Hepatocyte (in vitro differentiated cells): ENCODE results near the gene IDH3A. TPM values are rescaled to one million over a fixed set of nuclear protein-coding genes. Genes with fewer than 3 reads are reported as not detected.
A peak's percentile ranks its signal among the peaks of the same experiment; 100 is the strongest.

Source experiments
- DNase-seq: peaks from one replicate; pipeline ENCODE4 v3.0.0-alpha.2; 2016; ENCODE audit warnings: low spot score
- H2AFZ ChIP-seq: fragments of 200-600 bp; sonication (generic); 2 replicates; pipeline ENCODE4 v1.6.0; 2016; ENCODE audit warnings: antibody characterized with exemption, mild to moderate bottlenecking
- H3K27ac ChIP-seq: fragments of 200-600 bp; sonication (generic); 2 replicates; pipeline ENCODE4 v1.5.1; 2016; ENCODE audit warnings: mild to moderate bottlenecking
- H3K27me3 ChIP-seq: fragments of 200-600 bp; sonication (generic); 2 replicates; pipeline ENCODE4 v1.6.1; 2016
- H3K36me3 ChIP-seq: fragments of 200-600 bp; sonication (generic); replicated peaks from 2 replicates; pipeline ENCODE4 v1.5.1; 2016; ENCODE audit warnings: low read depth; ENCODE audit not compliant: insufficient read depth
- H3K4me1 ChIP-seq: fragments of 200-600 bp; sonication (generic); 2 replicates; pipeline ENCODE4 v1.5.1; 2016; ENCODE audit warnings: mild to moderate bottlenecking, moderate library complexity; ENCODE audit not compliant: insufficient read depth
- H3K4me2 ChIP-seq: fragments of 200-600 bp; sonication (generic); 2 replicates; pipeline ENCODE4 v1.6.0; 2016
- H3K4me3 ChIP-seq: fragments of 200-600 bp; sonication (generic); 2 replicates; pipeline ENCODE4 v1.5.1; 2016; ENCODE audit warnings: mild to moderate bottlenecking
- H3K79me2 ChIP-seq: fragments of 200-600 bp; sonication (generic); 2 replicates; pipeline ENCODE4 v1.6.0; 2017; ENCODE audit warnings: mild to moderate bottlenecking
- H3K9me2 ChIP-seq: fragments of 200-600 bp; sonication (generic); replicated peaks from 2 replicates; pipeline ENCODE4 v1.6.0; 2017; ENCODE audit warnings: mild to moderate bottlenecking; ENCODE audit not compliant: insufficient read depth
- H3K9me3 ChIP-seq: fragments of 200-600 bp; sonication (generic); 2 replicates; pipeline ENCODE4 v1.5.1; 2016; ENCODE audit warnings: low read depth, mild to moderate bottlenecking
- H4K20me1 ChIP-seq: fragments of 200-600 bp; sonication (generic); 2 replicates; pipeline ENCODE4 v1.6.0; 2016; ENCODE audit warnings: mild to moderate bottlenecking; ENCODE audit not compliant: insufficient read depth, poor library complexity, severe bottlenecking
- EZH2 ChIP-seq: fragments of 200-600 bp; sonication (generic); IDR thresholded peaks from 2 replicates; pipeline ENCODE4 v1.6.1; 2016; ENCODE audit warnings: antibody characterized with exemption, mild to moderate bottlenecking, borderline replicate concordance
- EZH2phosphoT487 ChIP-seq: fragments of 200-600 bp; sonication (generic); IDR thresholded peaks from one replicate; pipeline ENCODE4 v1.6.1; 2018; ENCODE audit warnings: antibody characterized with exemption, mild to moderate bottlenecking, low read depth, moderate library complexity; ENCODE audit not compliant: unreplicated experiment, severe bottlenecking
- WGBS: methylation state at CpG from one replicate; pipeline ENCODE4 v1.1.6; 2016; ENCODE audit warnings: low lambda C conversion rate; ENCODE audit errors: missing lambda C conversion rate; 5-methylcytosine and 5-hydroxymethylcytosine counted together
- polyA plus RNA-seq: library from polyadenylated mRNA; unstranded; fragments of >200 nt; fragmentation: Nextera tagmentation; extraction: Ambion mirVana; gene quantifications from 2 replicates; pipeline ENCODE4 v1.2.1, GENCODE V29; 2016
- total RNA-seq: library from RNA; depleted of rRNA; stranded (reverse); fragments of >200 nt; gene quantifications from 2 replicates; pipeline ENCODE4 v1.2.3, GENCODE V29; 2014
- TF ChIP-seq, protein P1 (sequence below): fragments of 200-600 bp; sonication (generic); IDR thresholded peaks from 2 replicates; pipeline ENCODE4 v1.5.1; 2016; ENCODE audit warnings: antibody characterized with exemption, mild to moderate bottlenecking; ENCODE audit not compliant: poor library complexity

Gene IDH3A
- total and polyA plus RNA-seq, 2 experiments from 2014 or later: 62.3 to 102 TPM

DNA sequence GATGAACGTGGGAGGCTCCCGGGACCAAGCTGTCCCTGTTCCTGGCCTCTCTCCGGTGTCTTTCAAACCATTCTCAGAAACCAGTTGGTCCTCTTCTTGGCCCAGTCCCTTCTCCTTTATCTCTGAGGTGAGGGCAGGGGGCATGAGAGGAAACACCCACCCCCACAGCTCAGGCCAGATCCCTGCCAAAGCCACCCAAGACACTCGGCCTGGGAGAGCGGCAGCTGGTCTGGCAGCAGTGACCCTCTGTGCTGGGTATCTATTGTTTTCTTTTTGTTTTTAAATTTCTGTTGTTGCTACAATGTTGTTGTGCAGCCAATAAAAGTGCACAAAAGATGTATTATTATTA, 57.9 kb downstream of the IDH3A start:
- Histone ChIP-seq H3K4me3 (no peak overlapping the region), H3K4me2 (no peak overlapping the region), H3K27me3 (no peaks in the 10 kb centered on the region), H3K79me2 (no peaks in the 10 kb centered on the region), H3K9me2 (no peaks in the 10 kb centered on the region), H3K36me3 (no peaks in the 10 kb centered on the region), H3K27ac (no peak overlapping the region), H3K9me3 (no peaks in the 10 kb centered on the region), H3K4me1 (peaks cover 27% of the 10 kb centered on the region), H2AFZ (no peak overlapping the region), H4K20me1 (no peaks in the 10 kb centered on the region)
- 79% methylated on average over 5 of the region's 5 CpGs for WGBS
- DNase-seq: no peak
- TF ChIP-seq, protein P1, sequence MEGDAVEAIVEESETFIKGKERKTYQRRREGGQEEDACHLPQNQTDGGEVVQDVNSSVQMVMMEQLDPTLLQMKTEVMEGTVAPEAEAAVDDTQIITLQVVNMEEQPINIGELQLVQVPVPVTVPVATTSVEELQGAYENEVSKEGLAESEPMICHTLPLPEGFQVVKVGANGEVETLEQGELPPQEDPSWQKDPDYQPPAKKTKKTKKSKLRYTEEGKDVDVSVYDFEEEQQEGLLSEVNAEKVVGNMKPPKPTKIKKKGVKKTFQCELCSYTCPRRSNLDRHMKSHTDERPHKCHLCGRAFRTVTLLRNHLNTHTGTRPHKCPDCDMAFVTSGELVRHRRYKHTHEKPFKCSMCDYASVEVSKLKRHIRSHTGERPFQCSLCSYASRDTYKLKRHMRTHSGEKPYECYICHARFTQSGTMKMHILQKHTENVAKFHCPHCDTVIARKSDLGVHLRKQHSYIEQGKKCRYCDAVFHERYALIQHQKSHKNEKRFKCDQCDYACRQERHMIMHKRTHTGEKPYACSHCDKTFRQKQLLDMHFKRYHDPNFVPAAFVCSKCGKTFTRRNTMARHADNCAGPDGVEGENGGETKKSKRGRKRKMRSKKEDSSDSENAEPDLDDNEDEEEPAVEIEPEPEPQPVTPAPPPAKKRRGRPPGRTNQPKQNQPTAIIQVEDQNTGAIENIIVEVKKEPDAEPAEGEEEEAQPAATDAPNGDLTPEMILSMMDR: no peak
- TF ChIP-seq EZH2phosphoT487 (no peak), EZH2 (no peak)

DNA sequence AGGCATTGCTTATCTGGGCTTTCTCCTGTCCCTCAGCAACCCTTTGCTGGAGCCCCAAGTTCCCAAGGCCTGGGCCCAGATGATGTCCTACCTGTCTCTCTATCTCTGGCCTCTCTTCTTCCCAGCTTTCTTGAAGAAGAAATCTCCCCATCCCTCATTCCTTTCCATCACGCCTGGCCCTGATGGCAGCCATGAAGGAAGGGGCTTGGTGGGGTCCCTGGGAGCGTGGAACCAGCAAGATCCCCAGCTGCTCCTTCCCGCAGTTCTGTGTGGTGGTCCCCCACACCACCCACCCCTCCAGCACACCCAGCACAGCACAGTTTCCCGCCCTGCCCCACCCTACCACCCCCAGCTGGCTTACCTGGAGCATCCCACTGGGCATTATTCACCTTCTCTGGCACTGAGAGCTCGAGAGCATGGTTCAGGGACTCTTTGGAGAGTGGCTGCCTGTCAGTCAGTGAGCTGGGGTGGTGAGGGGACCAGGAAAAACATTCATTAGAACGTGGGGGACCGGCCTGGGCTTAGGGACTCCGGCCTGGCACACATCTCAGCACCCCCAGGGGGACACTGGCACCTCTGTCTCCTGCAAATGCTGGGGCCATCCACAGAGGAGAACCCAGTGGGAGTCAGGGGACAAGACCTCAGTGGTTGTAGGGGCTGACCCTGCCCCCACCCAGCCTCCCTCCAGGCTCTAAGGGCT, 58.6 kb downstream of the IDH3A start:
- Histone ChIP-seq H3K9me2 (no peaks in the 10 kb centered on the region), H3K27ac (no peak overlapping the region), H3K27me3 (no peaks in the 10 kb centered on the region), H2AFZ (no peak overlapping the region), H3K9me3 (no peaks in the 10 kb centered on the region), H3K4me3 (no peak overlapping the region), H3K36me3 (no peaks in the 10 kb centered on the region), H3K4me1 (peaks cover 32% of the 10 kb centered on the region), H4K20me1 (no peaks in the 10 kb centered on the region), H3K79me2 (no peaks in the 10 kb centered on the region), H3K4me2 (no peak overlapping the region)
- WGBS: 95% methylated on average over 8 of the region's 8 CpGs
- TF ChIP-seq EZH2phosphoT487 (no peak), EZH2 (no peak)
- TF ChIP-seq, protein P1: no peak
- peak; percentile 3 for DNase-seq

DNA sequence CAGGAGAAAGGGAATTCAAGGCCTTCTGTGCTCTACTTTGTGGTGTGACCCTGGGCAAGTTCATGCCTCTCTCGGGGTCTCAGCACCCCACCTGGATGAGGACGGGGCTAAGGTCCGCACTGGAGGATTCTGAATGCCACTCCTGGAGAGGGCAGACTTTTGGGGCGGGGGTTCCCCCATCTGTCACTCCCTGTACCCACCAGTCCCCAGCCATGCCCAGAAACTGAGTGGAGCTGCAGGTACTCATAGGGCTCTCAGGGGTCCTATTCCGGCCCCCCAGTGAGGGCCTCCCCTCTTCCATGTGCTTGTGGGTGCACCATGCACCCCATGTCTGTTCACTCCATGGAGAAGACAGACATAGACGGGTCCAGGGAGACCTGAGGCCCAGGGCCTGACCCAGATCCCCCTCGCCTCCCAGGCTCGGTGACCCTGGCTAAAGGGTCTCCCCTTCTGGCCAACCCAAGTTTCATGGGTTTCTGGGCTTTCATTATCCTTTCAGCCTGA, 59.2 kb downstream of the IDH3A start:
- Histone ChIP-seq H3K9me2 (no peaks in the 10 kb centered on the region), H4K20me1 (no peaks in the 10 kb centered on the region), H3K27me3 (no peaks in the 10 kb centered on the region), H3K36me3 (no peaks in the 10 kb centered on the region), H3K4me2 (no peak overlapping the region), H3K9me3 (no peaks in the 10 kb centered on the region), H2AFZ (no peak overlapping the region), H3K27ac (no peak overlapping the region), H3K4me3 (no peak overlapping the region), H3K79me2 (no peaks in the 10 kb centered on the region), H3K4me1 (peaks cover 36% of the 10 kb centered on the region)
- TF ChIP-seq, protein P1: no peak
- TF ChIP-seq EZH2 (no peak), EZH2phosphoT487 (no peak)
- DNase-seq: no peak
- WGBS: 97% methylated on average over 8 of the region's 8 CpGs
